H9 (cell line): ENCODE data around the gene IGF2. TPM values are rescaled to one million over a fixed set of nuclear protein-coding genes. Genes with fewer than 3 reads are reported as not detected.

Experiments used
- DNase-seq: peaks from one replicate; pipeline ENCODE4 v3.0.0-alpha.2; 2017
- H2AFZ ChIP-seq: one replicate; pipeline ENCODE4 v1.6.1; 2013; ENCODE audit warnings: mild to moderate bottlenecking, low read length, control low read depth, moderate library complexity
- H2AK5ac ChIP-seq: 2 replicates; pipeline ENCODE4 v1.6.1; 2013; ENCODE audit warnings: low read length, control low read depth, mixed read lengths; ENCODE audit not compliant: insufficient read length
- H2BK120ac ChIP-seq: one replicate; pipeline ENCODE4 v1.6.1; 2013; ENCODE audit warnings: low read depth, mild to moderate bottlenecking, low read length, control low read depth, inconsistent platforms; ENCODE audit not compliant: poor library complexity, severe bottlenecking
- H2BK12ac ChIP-seq: 2 replicates; pipeline ENCODE4 v1.6.1; 2013; ENCODE audit warnings: low read length, control low read depth, mixed read lengths, low read depth; ENCODE audit not compliant: insufficient read length
- H2BK15ac ChIP-seq: 2 replicates; pipeline ENCODE4 v1.6.1; 2013; ENCODE audit warnings: low read depth, low read length, control low read depth
- H2BK20ac ChIP-seq: one replicate; pipeline ENCODE4 v1.6.1; 2013; ENCODE audit warnings: low read depth, mild to moderate bottlenecking, low read length, control low read depth, inconsistent platforms; ENCODE audit not compliant: poor library complexity, severe bottlenecking
- H2BK5ac ChIP-seq: 2 replicates; pipeline ENCODE4 v1.6.1; 2013; ENCODE audit warnings: low read length, control low read depth, mixed read lengths; ENCODE audit not compliant: insufficient read length
- H3K14ac ChIP-seq: 2 replicates; pipeline ENCODE4 v1.6.1; 2013; ENCODE audit warnings: low read length, control low read depth; ENCODE audit not compliant: insufficient read depth
- H3K18ac ChIP-seq: 2 replicates; pipeline ENCODE4 v1.6.1; 2013; ENCODE audit warnings: low read depth, mild to moderate bottlenecking, mixed read lengths, low read length, control low read depth; ENCODE audit not compliant: insufficient read length
- H3K23ac ChIP-seq: 2 replicates; pipeline ENCODE4 v1.6.1; 2013; ENCODE audit warnings: low read length, control low read depth, mixed read lengths, low read depth; ENCODE audit not compliant: insufficient read length
- H3K23me2 ChIP-seq: 2 replicates; pipeline ENCODE4 v1.6.1; 2013; ENCODE audit warnings: low read depth, mild to moderate bottlenecking, mixed read lengths, low read length, control low read depth; ENCODE audit not compliant: insufficient read length, poor library complexity, severe bottlenecking
- H3K27ac ChIP-seq: 2 replicates; pipeline ENCODE4 v1.5.1; 2013; ENCODE audit warnings: low read length, control low read depth, mixed read lengths, low read depth; ENCODE audit not compliant: insufficient read length
- H3K27me3 ChIP-seq: 2 replicates; pipeline ENCODE4 v1.6.1; 2013; ENCODE audit warnings: low read length, control low read depth, inconsistent platforms; ENCODE audit not compliant: insufficient read depth
- H3K4ac ChIP-seq: 2 replicates; pipeline ENCODE4 v1.6.1; 2013; ENCODE audit warnings: low read depth, mild to moderate bottlenecking, control low read depth, inconsistent platforms, low read length, moderate library complexity
- H3K4me1 ChIP-seq: 2 replicates; pipeline ENCODE4 v1.6.1; 2013; ENCODE audit warnings: low read length, control low read depth, inconsistent platforms; ENCODE audit not compliant: insufficient read depth
- H3K4me2 ChIP-seq: 2 replicates; pipeline ENCODE4 v1.6.1; 2013; ENCODE audit warnings: low read length, control low read depth, mixed read lengths; ENCODE audit not compliant: insufficient read length, insufficient read depth
- H3K56ac ChIP-seq: 2 replicates; pipeline ENCODE4 v1.6.1; 2013; ENCODE audit warnings: low read depth, mild to moderate bottlenecking, mixed read lengths, low read length, control low read depth; ENCODE audit not compliant: insufficient read length
- H3K79me1 ChIP-seq: 2 replicates; pipeline ENCODE4 v1.6.1; 2013; ENCODE audit warnings: low read depth, mild to moderate bottlenecking, moderate library complexity, low read length, control low read depth, inconsistent platforms; ENCODE audit not compliant: insufficient read depth, poor library complexity, severe bottlenecking
- H3K79me2 ChIP-seq: 2 replicates; pipeline ENCODE4 v1.6.1; 2013; ENCODE audit warnings: low read length, control low read depth, inconsistent platforms; ENCODE audit not compliant: insufficient read depth
- H3K9ac ChIP-seq: 2 replicates; pipeline ENCODE4 v1.6.1; 2013; ENCODE audit warnings: low read length, control low read depth, mixed read lengths; ENCODE audit not compliant: insufficient read length; ENCODE audit errors: extremely low read depth
- H3K9me3 ChIP-seq: one replicate; pipeline ENCODE4 v1.6.1; 2013; ENCODE audit warnings: low read depth, low read length, inconsistent platforms; ENCODE audit not compliant: control insufficient read depth
- H3T11ph ChIP-seq: one replicate; pipeline ENCODE4 v1.6.1; 2013; ENCODE audit warnings: mild to moderate bottlenecking, low read length, control low read depth, inconsistent platforms
- H4K20me1 ChIP-seq: one replicate; pipeline ENCODE4 v1.6.1; 2013; ENCODE audit not compliant: control insufficient read depth, insufficient read length, insufficient read depth
- H4K5ac ChIP-seq: 2 replicates; pipeline ENCODE4 v1.6.1; 2013; ENCODE audit warnings: low read depth, mild to moderate bottlenecking, mixed read lengths, low read length, control low read depth; ENCODE audit not compliant: insufficient read length
- H4K8ac ChIP-seq: replicated peaks from 2 replicates; pipeline ENCODE4 v1.6.1; 2013; ENCODE audit warnings: low read length, control low read depth, mixed read lengths, low read depth; ENCODE audit not compliant: insufficient read length
- H4K91ac ChIP-seq: 2 replicates; pipeline ENCODE4 v1.6.1; 2013; ENCODE audit warnings: low read depth, mild to moderate bottlenecking, moderate library complexity, mixed read lengths, low read length, control low read depth; ENCODE audit not compliant: insufficient read length
- H3K27ac Mint-ChIP-seq, 3 experiments: 2 replicates in 2 of 3; 3 replicates in 1 of 3; pipeline ENCODE4 v1.8.0; 2020 to 2021; ENCODE audit warnings: mixed read lengths in 3 of 3, mild to moderate bottlenecking in 1 of 3, moderate library complexity in 1 of 3
- H3K27me3 Mint-ChIP-seq: 2 replicates; pipeline ENCODE4 v1.8.0; 2021; ENCODE audit warnings: low read depth, mild to moderate bottlenecking, moderate library complexity, mixed read lengths
- H3K36me3 Mint-ChIP-seq, 3 experiments: 2 replicates in 2 of 3; 3 replicates in 1 of 3; pipeline ENCODE4 v1.8.0; 2020 to 2021; ENCODE audit warnings: low read depth in 3 of 3, mixed read lengths in 3 of 3; ENCODE audit not compliant: insufficient read depth in 1 of 3
- H3K4me1 Mint-ChIP-seq, 2 experiments: 2 replicates each; pipeline ENCODE4 v1.8.0; 2020; ENCODE audit warnings: mixed read lengths in 2 of 2
- H3K4me3 Mint-ChIP-seq, 2 experiments: 2 replicates in 1 of 2; 3 replicates in 1 of 2; pipeline ENCODE4 v1.8.0; 2020 to 2021; ENCODE audit warnings: mild to moderate bottlenecking in 2 of 2, mixed read lengths in 2 of 2, moderate library complexity in 1 of 2
- H3K9me3 Mint-ChIP-seq, 2 experiments: 2 replicates in 1 of 2; 3 replicates in 1 of 2; pipeline ENCODE4 v1.8.0; 2020; ENCODE audit warnings: mild to moderate bottlenecking in 2 of 2, mixed read lengths in 2 of 2, moderate library complexity in 1 of 2
- CTCF ChIP-seq: fragments of 200-600 bp; sonication (generic); conservative IDR thresholded peaks from 3 replicates; pipeline ENCODE4 v1.8.0; 2021; ENCODE audit warnings: antibody characterized with exemption, mild to moderate bottlenecking
- WGBS: extraction: QIAGEN DNeasy Blood & Tissue Kit; methylation state at CpG from one replicate; pipeline ENCODE4 v1.1.7; 2013; ENCODE audit warnings: missing lambda C conversion rate, low lambda C conversion rate, mixed read lengths; ENCODE audit not compliant: insufficient read length; ENCODE audit errors: extremely low coverage; 5-methylcytosine and 5-hydroxymethylcytosine counted together
- total RNA-seq: library from RNA; stranded (reverse); gene quantifications from 2 replicates; pipeline ENCODE4 v1.2.1, GENCODE V29; 2021

The IGF2 gene
- total RNA-seq, 1 experiment from 2014 or later: 2.8 TPM

GRCh38 chr11:2148595-2148994 lies 9.4 kb upstream of the IGF2 start:
- no peak overlapping the region; a peak in 1 of 7 replicates for H3K27ac Mint-ChIP-seq
- no peak overlapping the region for H2BK20ac ChIP-seq
- no peaks in the 10 kb centered on the region; a peak in 1 of 5 replicates for H3K9me3 Mint-ChIP-seq
- H3K27me3 ChIP-seq: peaks cover 47% of the 10 kb centered on the region
- no peak overlapping the region for H3K4me3 Mint-ChIP-seq
- no peak overlapping the region for H3T11ph ChIP-seq
- no peak overlapping the region for H2BK15ac ChIP-seq
- DNase-seq: no peak
- H3K14ac ChIP-seq: no peak overlapping the region
- no peak overlapping the region for H2AFZ ChIP-seq
- no peak for TF ChIP-seq CTCF
- no peak overlapping the region for H4K8ac ChIP-seq
- no peak overlapping the region for H3K9ac ChIP-seq
- no peak overlapping the region for H3K4ac ChIP-seq
- no peaks in the 10 kb centered on the region for H3K79me2 ChIP-seq
- H4K91ac ChIP-seq: no peak overlapping the region
- no peak overlapping the region for H3K4me2 ChIP-seq
- H4K20me1 ChIP-seq: no peaks in the 10 kb centered on the region
- no peak overlapping the region for H3K23ac ChIP-seq
- H3K9me3 ChIP-seq: no peaks in the 10 kb centered on the region
- no peak overlapping the region for H2BK12ac ChIP-seq
- H3K18ac ChIP-seq: no peak overlapping the region
- H2BK120ac ChIP-seq: no peak overlapping the region
- no peaks in the 10 kb centered on the region for H3K23me2 ChIP-seq
- no peak overlapping the region for H4K5ac ChIP-seq
- H3K36me3 Mint-ChIP-seq: no peaks in the 10 kb centered on the region; a peak in 1 of 7 replicates
- H2BK5ac ChIP-seq: no peak overlapping the region
- peaks cover 22 to 41% of the 10 kb centered on the region in 2 experiments for H3K4me1 Mint-ChIP-seq
- no peaks in the 10 kb centered on the region for H3K79me1 ChIP-seq
- no peak overlapping the region for H3K56ac ChIP-seq
- H2AK5ac ChIP-seq: no peak overlapping the region
- H3K4me1 ChIP-seq: no peaks in the 10 kb centered on the region
- H3K27ac ChIP-seq: no peak overlapping the region
- WGBS: no CpG with 5 or more reads among the region's 5 CpGs
- peaks cover 82% of the 10 kb centered on the region for H3K27me3 Mint-ChIP-seq
